Measurements from ENCODE around the gene PYGO2. TPM values are rescaled to one million over a fixed set of nuclear protein-coding genes. Genes with fewer than 3 reads are reported as not detected.

The PYGO2 gene
- total RNA-seq, 2 experiments from 2014 or later, result 30.3 to 32.8 TPM

- Histone ChIP-seq H3K27ac (ENCODE audit: low read depth in 1 of 2, low read length in 2 of 2) (peak overlapping the region in 1 of 2 donors; percentile 80), H3K4me1 (ENCODE audit: insufficient read depth, low read length) (peaks cover 85% of the 10 kb centered on the region), H3K4me3 (ENCODE audit: low read length) (no peak overlapping the region), H3K27me3 (ENCODE audit: control insufficient read depth in 1 of 2, insufficient read depth in 2 of 2, low read length in 2 of 2) (no peaks in the 10 kb centered on the region), H3K36me3 (ENCODE audit: insufficient read depth, low read length) (peaks cover 16% of the 10 kb centered on the region), H3K9me3 (ENCODE audit: control insufficient read depth in 1 of 2, insufficient read depth in 1 of 2, low read length in 2 of 2) (no peaks in the 10 kb centered on the region)
- no peaks in the 10 kb centered on the region for H3K27me3 Mint-ChIP-seq
- no peak for TF ChIP-seq CTCF (IDR thresholded peaks at IDR 0.05)
- DNase-seq, result peak in 2 of 14 experiments; percentile 34 to 36
- H3K27ac Mint-ChIP-seq, result peak overlapping the region; percentile 94
- H3K9me3 Mint-ChIP-seq, result no peaks in the 10 kb centered on the region
- ChIA-PET POLR2A (interaction anchor here (1.0 to 1.1 kb wide), 2 partner anchors 43 to 312 kb away, joined by 3 to 4 read pairs; partner anchors contain the start of gene FLAD1), CTCF (interaction anchor here (0.5 to 2.3 kb wide), 6 partner anchors 21 to 275 kb away, joined by 3 to 10 read pairs (median 5); partner anchors contain the start of gene PYGO2)
- peak overlapping the region; percentile 58 for H3K4me3 Mint-ChIP-seq
- intact Hi-C loops (cut with DNase I, micrococcal nuclease), result no loop called here
- ATAC-seq (ENCODE audit: poor library complexity), result no peak
- H3K4me1 Mint-ChIP-seq (ENCODE audit: low read depth), result peaks cover 83% of the 10 kb centered on the region
- peaks cover 44% of the 10 kb centered on the region for H3K36me3 Mint-ChIP-seq (ENCODE audit: low read depth)
These were observed 20.9 kb downstream of the PYGO2 start for GRCh38 chr1:154940651-154941194.

GRCh38 chr1:154940213-154940560 lies 21.4 kb downstream of the PYGO2 start:
- H3K27me3 Mint-ChIP-seq, result no peaks in the 10 kb centered on the region
- H3K27ac ChIP-seq (ENCODE audit: low read depth in 1 of 2, low read length in 2 of 2), result peak overlapping the region in 1 of 2 donors; percentile 80
- peaks cover 39% of the 10 kb centered on the region for H3K36me3 Mint-ChIP-seq (ENCODE audit: low read depth)
- no peaks in the 10 kb centered on the region for H3K9me3 Mint-ChIP-seq
- H3K27ac Mint-ChIP-seq, result peak overlapping the region; percentile 94
- DNase-seq, result peak in 1 of 14 experiments; percentile 40
- H3K4me1 Mint-ChIP-seq (ENCODE audit: low read depth), result peaks cover 89% of the 10 kb centered on the region
- intact Hi-C loops (cut with DNase I, micrococcal nuclease), result no loop called here
- H3K27me3 ChIP-seq (ENCODE audit: control insufficient read depth in 1 of 2, insufficient read depth in 2 of 2, low read length in 2 of 2), result no peaks in the 10 kb centered on the region
- H3K36me3 ChIP-seq (ENCODE audit: insufficient read depth, low read length), result peaks cover 11% of the 10 kb centered on the region
- H3K4me3 Mint-ChIP-seq, result peak overlapping the region; percentile 58
- ATAC-seq (ENCODE audit: poor library complexity), result no peak
- ChIA-PET CTCF (interaction anchor here (0.5 to 2.3 kb wide), 7 partner anchors 12 to 275 kb away, joined by 3 to 10 read pairs (median 4); partner anchors contain the start of gene PYGO2), POLR2A (interaction anchor here (1.1 kb wide), 1 partner anchor 43 kb away, joined by 4 read pairs; the partner anchor contains the start of gene FLAD1)
- no peaks in the 10 kb centered on the region for H3K9me3 ChIP-seq (ENCODE audit: control insufficient read depth in 1 of 2, insufficient read depth in 1 of 2, low read length in 2 of 2)
- H3K4me3 ChIP-seq (ENCODE audit: low read length), result no peak overlapping the region
- no peak for TF ChIP-seq CTCF (IDR thresholded peaks at IDR 0.05)
- H3K4me1 ChIP-seq (ENCODE audit: insufficient read depth, low read length), result peaks cover 89% of the 10 kb centered on the region

DNA sequence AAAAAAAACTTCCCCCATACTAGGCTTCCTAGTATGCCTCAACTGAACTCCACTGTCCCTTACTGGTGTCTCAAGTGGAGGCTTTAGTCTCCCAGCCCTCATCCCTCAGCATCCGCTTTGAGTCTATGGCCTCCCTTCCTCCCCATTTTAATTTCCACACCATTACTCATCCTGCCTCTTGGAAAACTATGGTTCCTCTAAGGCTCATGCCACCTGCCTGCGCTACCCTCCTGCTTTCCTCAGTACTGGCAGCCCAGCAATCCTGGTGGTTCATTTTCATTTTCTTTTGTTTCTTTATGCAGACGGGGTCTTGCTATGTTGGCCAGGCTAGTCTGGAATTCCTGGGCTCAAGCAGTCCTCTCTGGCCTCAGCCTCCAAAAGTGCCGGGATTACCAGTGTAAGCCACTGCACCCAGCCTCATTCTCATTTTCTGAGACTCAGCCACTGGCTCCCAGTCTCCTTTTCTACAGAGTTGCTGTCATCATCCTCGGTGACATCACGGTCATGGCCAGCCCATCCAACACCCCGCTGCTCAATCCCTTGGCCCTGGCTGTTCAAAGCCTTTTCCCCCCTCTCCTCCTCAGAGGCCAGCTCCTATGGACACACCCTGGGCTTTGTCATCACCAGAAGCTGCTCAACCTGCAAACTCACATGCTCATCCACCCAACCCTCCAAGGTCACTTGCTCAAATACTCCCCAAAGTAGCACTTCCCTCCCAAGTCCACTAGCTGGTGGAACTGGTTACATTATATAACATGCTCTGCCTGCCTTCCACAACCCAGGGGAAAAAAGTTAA lies 22.8 kb downstream of the PYGO2 start:
- no peaks in the 10 kb centered on the region for H3K27me3 Mint-ChIP-seq
- Histone ChIP-seq H3K27ac (ENCODE audit: low read depth in 1 of 2, low read length in 2 of 2) (peak overlapping the region in 1 of 2 donors; percentile 100), H3K27me3 (ENCODE audit: control insufficient read depth in 1 of 2, insufficient read depth in 2 of 2, low read length in 2 of 2) (no peaks in the 10 kb centered on the region), H3K4me1 (ENCODE audit: insufficient read depth, low read length) (peaks cover 80% of the 10 kb centered on the region), H3K36me3 (ENCODE audit: insufficient read depth, low read length) (no peaks in the 10 kb centered on the region), H3K9me3 (ENCODE audit: control insufficient read depth in 1 of 2, insufficient read depth in 1 of 2, low read length in 2 of 2) (no peaks in the 10 kb centered on the region), H3K4me3 (ENCODE audit: low read length) (no peak overlapping the region)
- peak overlapping the region; percentile 79 for H3K4me3 Mint-ChIP-seq
- ChIA-PET POLR2A (interaction anchor here (1.1 to 2.2 kb wide), 3 partner anchors 10 to 68 kb away, joined by 3 to 14 read pairs (median 4); no protein-coding TSS in a partner anchor), CTCF (interaction anchor here (0.7 to 3.9 kb wide), 10 partner anchors 13 to 610 kb away, joined by 3 to 38 read pairs (median 10); partner anchors contain the start of genes PBXIP1 and PYGO2)
- intact Hi-C loops (cut with DNase I, micrococcal nuclease), result no loop called here
- no peaks in the 10 kb centered on the region for H3K9me3 Mint-ChIP-seq
- DNase-seq (peak in 1 of 14 experiments; percentile 43), ATAC-seq (ENCODE audit: poor library complexity) (no peak)
- H3K27ac Mint-ChIP-seq, result peak overlapping the region; percentile 98
- H3K4me1 Mint-ChIP-seq (ENCODE audit: low read depth), result peaks cover 81% of the 10 kb centered on the region
- H3K36me3 Mint-ChIP-seq (ENCODE audit: low read depth), result peaks cover 25% of the 10 kb centered on the region
- TF ChIP-seq CTCF (IDR thresholded peaks at IDR 0.05), result no peak
